NCI-H2107 treated with DMSO at 0.1 percent for 48 hours (cell line): ENCODE data around the gene NCKAP5.

ENCODE experiments used
- DNase-seq: peaks from one replicate; lab custom pipeline; 2025; ENCODE audit not compliant: unreplicated experiment; lab: John Stamatoyannopoulos, UW

The NCKAP5 gene

GRCh38 chr2:133400411-133400810 is 167.9 kb downstream of the NCKAP5 start:
- DNase-seq: no peak

GRCh38 chr2:133393895-133394294 is 174.4 kb downstream of the NCKAP5 start:
- no peak for DNase-seq

GRCh38 chr2:133390156-133390555 is 178.1 kb downstream of the NCKAP5 start:
- DNase-seq: no peak

- no peak for DNase-seq
Measured at GRCh38 chr2:133389569-133389968, 178.7 kb downstream of the NCKAP5 start.

- DNase-seq: no peak
Measured at GRCh38 chr2:133382566-133382965, 185.7 kb downstream of the NCKAP5 start.

GRCh38 chr2:133380991-133381390 is 187.3 kb downstream of the NCKAP5 start:
- no peak for DNase-seq

GRCh38 chr2:133378928-133379549 is 189.2 kb downstream of the NCKAP5 start:
- DNase-seq: no peak

GRCh38 chr2:133378386-133378785 is 189.9 kb downstream of the NCKAP5 start:
- DNase-seq: no peak

GRCh38 chr2:133377599-133377998 is 190.7 kb downstream of the NCKAP5 start:
- DNase-seq: no peak

- no peak for DNase-seq
Measured at GRCh38 chr2:133377021-133377481, 191.2 kb downstream of the NCKAP5 start.

GRCh38 chr2:133374781-133375180 is 193.5 kb downstream of the NCKAP5 start:
- no peak for DNase-seq

GRCh38 chr2:133371286-133371685 is 197.0 kb downstream of the NCKAP5 start:
- no peak for DNase-seq

GRCh38 chr2:133369901-133370658 is 198.2 kb downstream of the NCKAP5 start:
- DNase-seq: no peak

- no peak for DNase-seq
Measured at GRCh38 chr2:133365117-133365516, 203.1 kb downstream of the NCKAP5 start.

- no peak for DNase-seq
Measured at GRCh38 chr2:133364636-133365035, 203.6 kb downstream of the NCKAP5 start.

GRCh38 chr2:133363884-133364283 is 204.4 kb downstream of the NCKAP5 start:
- no peak for DNase-seq

GRCh38 chr2:133362061-133362476 is 206.2 kb downstream of the NCKAP5 start:
- no peak for DNase-seq

GRCh38 chr2:133360882-133361281 is 207.4 kb downstream of the NCKAP5 start:
- DNase-seq: no peak

GRCh38 chr2:133360190-133360589 is 208.1 kb downstream of the NCKAP5 start:
- no peak for DNase-seq

GRCh38 chr2:133352719-133353118 is 215.5 kb downstream of the NCKAP5 start:
- DNase-seq: no peak

GRCh38 chr2:133346654-133347053 is 221.6 kb downstream of the NCKAP5 start:
- no peak for DNase-seq

- no peak for DNase-seq
Measured at GRCh38 chr2:133345638-133346037, 222.6 kb downstream of the NCKAP5 start.

- no peak for DNase-seq
Measured at GRCh38 chr2:133344849-133345248, 223.4 kb downstream of the NCKAP5 start.
